GM19455 (cell line): Measurements from ENCODE around the gene RPL18.
"Not testable (repeated sequence)": the region's sequence is repeated elsewhere in the genome, so short reads cannot be mapped to it uniquely, and the experiment has no call there.

Experiments
- ATAC-seq: cut with Tn5 transposase; IDR thresholded peaks from one replicate; pipeline ENCODE4 v1.9.1; 2021; ENCODE audit not compliant: unreplicated experiment

Gene RPL18

DNA sequence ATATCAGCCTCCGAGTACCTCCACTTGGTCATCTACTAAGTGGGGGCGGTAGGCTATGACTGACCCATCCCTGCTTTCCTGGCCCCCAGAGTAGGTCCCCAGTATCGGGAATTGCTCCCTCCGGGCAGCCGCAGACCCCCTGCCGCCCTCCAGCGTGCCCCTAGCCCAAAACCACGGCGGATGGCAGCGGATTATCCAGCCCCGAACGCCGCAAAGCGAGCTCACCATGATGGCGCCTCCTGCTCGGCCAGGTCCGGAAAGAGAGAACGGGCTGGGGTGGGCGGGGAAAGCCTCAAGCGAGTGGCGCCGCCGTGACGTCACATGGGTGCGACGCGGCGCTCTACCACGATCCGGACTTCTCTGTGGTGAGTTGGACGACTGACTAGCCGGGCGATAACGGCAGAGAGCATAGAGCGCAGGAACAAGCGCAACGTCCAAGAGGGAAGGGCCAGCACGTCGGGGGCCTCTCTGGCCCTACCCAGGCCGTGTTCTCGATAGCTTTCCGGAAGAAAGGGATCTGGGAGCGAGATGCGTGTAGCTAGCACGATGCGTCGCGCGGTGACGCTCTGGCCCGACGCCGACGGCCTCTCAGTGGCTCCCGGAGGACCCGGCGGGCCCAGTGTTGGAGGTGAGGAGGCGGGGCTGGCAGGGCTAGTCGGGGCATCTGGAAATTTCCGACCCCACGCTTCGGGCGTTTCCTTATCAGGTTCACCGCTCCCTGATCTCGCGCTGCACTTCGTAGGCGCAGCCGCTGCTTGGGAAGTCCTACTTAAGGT, at the start of gene RPL18, which contains the start of gene SPHK2:
Gene RPL18, minus strand, starts transcription at position 263 of the 776 bp plus-strand sequence. Its CDS starts 35 bp downstream, at position 228.
Gene SPHK2, plus strand, starts transcription at position 591 of the 776 bp plus-strand sequence. CDS start 1,009 bp downstream, outside the sequence.
- peak; percentile 76 for ATAC-seq

DNA sequence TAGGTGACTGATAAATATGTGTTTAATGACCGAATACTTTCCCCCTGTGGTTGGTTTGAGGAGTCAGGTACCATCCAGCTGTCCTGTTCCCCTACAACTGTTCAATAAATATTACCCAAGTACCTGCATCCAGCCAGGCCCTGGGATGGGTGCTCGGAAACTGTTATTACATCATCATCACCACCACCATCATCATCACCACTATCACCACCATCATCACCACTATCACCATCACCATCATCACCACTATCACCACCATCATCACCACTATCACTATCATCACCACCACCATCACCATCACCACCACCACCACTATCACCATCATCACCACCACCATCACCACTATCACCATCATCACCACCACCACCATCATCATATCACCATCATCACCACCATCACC, 49.8 kb upstream of the RPL18 start:
- no peak for ATAC-seq

DNA sequence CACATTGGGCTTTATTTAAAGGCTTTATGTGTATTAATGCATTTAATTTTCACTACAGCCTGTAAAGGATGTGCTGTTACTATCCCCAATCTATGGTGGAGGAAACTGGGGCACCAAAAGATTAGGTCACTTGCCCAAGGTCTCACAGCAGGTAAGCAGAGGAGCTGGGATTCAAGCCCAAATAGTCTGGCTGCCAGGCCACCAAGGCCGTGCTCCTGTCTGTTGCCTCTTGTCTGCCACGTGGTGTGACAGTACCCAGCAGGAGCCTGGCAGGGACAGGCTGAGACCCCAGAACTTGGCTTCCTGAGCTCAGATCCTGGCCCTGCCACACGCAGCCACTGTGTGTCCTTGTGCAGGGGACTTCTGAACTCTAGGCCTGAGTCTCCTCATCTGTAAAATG, 49.4 kb upstream of the RPL18 start:
- ATAC-seq, result no peak

DNA sequence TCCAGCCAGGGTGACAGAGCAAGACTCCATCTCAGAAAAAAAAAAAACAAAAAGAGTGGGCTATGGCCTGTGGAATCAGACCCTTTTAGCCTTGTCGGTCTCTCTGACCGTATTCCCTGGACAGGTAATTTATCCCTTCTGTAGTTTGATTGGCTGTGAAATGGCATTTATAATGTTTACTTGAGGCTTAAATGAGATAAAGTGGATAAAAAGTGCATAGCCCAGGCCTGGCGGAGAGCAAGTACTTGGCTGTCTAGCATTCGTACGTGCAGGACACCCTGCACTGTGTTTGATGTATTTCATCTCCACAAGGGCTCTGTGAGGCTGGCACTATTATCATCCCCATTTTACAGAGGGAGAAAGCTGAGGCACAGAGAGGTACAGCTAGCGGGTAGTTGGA, 46.8 kb upstream of the RPL18 start:
- ATAC-seq, result no peak

DNA sequence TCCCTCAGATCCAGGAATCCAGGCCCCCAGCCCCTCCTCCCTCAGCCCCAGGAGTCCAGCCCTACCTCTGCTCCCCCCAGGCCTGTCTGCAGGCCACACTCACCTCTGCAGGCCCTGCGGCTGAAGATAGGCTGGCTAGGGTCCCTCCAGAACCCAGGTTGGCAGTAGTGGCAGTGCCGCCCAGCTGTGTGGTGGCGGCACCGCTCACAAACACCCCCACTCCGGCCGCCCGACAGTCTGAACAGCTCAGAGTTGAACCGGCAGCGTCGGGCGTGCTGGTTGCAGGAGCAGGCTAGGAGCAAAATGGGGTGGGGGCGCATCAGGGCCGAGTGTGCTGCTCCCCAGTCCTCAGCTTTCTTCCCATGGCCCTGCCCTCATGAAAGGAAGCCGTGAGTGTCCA, 45.5 kb upstream of the RPL18 start:
- ATAC-seq, result no peak

DNA sequence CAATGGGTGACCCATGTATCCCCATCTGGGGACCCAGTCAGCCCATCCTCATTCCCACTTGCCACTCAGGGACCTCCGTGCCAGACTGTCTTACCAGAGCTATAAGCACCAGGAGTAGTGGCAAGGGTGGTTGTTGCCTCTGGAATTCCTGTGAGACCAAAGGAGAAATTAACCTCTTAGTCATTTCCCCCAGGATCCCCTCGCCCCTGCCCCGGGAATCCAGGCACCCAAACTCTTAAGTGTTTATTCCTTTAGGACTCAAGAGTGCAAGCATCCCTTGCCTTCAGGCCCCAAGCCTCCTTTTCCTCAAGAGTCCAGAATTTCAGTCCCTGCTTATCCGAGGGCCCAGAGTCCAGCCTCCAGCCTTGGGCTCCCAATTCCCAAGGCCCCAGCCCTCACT, 44.7 kb upstream of the RPL18 start:
- no peak for ATAC-seq

DNA sequence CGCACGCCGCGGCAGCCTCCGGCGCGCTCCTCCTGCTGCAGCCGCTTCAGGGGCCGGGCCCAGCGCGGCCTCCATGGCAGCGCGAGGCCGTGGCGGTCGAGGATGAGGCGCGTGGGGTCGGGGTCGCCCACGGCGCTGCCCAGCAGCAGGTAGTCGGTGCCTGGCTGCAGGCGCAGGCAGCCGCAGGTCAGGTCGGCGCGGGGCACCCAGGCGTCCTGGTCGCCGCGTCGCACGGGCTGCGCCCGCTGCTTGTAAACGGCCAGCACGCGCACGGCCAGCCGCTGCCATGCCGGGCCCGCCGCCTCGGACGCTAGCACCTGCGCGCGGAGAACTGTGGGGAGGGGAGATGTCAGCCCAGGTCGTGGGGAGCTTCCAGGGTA, 42.7 kb upstream of the RPL18 start:
- no peak for ATAC-seq

DNA sequence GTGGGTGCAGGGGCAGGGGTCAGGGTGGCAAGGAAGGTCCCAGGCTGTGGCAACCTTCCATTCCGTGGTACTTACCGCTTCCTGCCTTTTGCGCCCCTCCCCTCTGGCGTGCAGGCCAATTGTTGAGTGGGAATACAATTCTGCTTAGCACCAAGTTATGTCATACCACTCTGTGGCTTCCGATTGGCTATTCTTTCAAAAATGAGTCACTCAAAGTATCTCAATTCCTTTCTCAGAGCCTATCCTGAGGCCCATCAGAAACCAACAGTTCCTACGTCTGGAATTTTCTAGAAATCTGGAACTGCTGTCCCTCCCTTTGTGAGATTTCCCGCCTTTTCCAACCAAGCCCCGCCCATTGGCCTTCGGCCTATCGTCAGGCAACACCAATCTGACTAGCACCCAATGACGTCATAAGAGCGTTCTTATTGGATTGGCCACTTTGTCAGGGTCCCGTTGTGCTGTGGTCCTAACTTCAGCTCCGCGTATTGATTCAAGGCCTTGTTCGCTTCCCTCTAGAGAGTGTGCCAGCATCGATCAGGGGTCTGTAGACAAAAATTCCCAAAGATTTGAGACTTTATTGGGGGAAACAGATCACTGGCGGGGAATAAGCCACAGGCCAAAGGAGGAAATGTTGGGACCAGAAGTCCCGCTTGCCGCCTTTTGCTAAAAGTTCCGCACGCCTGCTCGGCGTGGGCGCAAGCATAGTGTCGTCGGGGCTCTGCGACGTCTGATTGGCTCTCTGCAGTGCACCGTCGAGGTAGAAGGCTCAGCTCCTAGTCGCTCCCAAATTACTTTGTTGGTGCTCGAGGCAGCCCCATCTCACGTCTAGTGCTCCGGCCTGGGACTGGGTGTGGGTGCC, 42.1 kb upstream of the RPL18 start:
- ATAC-seq, result peak; percentile 75

DNA sequence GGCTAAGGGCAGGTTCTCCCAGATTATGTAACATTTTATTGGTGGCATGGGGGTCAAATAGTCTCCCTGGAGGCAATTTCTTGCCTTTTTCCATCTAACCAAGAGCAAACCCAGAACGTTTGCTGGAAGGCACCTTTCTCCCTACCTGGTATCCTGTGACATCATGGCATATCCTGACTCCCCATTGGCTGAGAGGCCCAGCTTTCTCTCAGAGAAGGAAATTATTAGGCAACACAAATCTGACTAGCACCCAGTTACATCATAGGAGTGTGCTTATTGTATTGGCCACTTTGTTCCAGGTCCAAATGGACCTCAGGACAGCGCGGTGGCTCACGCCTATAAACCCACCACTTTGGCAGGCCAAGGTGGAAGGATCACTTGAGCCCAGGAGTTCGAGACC, 40.8 kb upstream of the RPL18 start:
- ATAC-seq, result no peak

DNA sequence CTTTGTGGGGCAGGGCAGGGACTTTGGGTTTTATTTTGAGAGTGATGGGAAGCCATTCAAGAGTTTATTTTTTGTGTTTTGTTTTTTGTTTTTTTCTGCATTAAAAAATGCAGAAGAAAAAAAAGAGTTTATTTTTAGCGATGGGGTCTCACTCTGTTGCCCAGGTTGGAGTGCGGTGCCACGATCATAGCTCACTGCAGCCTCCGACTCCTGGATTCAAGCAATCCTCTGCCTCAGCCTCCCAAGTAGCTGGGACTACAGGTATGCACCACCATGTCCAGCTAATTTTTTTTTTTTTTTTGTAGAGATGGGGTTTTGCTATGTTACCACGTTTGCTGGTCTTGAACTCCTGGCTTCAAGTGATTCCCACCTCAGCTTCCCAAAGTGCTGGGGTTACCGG, 39.5 kb upstream of the RPL18 start:
- ATAC-seq, result no peak

DNA sequence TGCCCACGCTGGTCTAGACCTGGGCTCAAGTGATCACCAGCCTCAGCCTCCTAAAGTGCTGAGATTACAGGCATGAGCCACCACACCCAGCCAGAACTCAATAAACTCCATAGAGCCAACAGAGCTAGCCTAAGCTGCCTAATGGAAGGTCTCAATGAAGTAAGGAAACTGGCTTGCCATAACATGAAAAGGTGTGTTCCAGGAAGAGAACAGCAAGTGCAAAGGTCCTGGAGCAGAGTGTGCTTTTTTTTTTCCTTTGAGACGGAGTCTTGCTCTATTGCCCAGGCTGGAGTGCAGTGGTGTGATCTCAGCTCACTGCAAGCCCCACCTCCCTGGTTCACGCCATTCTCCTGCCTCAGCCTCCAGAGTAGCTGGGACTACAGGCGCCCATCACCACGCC, 38.9 kb upstream of the RPL18 start:
- not testable (repeated sequence) for ATAC-seq

DNA sequence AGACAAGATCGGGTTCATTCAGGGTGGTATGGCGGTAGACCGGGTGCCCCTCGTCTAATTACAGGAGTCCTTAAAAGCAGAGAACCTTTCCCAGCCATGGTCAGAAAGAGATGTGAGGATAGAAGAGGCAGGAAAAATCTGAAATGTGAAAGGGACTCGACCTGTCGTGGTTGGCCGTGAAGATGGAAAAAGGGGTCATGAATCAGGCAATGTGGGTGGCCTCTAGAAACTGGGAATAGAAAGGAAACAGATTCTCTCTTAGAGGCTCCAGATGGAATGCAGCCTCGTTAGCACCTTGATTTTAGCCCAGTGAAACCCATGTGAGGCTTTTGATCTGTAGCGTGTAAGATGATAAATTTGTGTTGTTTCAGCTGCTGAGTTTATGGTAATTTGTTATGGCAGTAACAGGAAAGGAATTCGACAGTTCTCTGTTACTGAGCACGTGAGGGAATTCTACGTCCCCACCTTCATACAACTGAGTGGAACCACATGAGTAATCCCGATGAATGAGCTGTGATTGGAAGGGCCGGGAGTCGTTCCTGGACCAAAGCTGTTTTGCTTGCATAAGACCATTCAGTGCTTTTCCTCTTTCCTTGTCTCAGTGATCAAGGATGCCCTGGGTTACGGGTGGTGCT, 38.0 kb upstream of the RPL18 start:
- no peak for ATAC-seq

DNA sequence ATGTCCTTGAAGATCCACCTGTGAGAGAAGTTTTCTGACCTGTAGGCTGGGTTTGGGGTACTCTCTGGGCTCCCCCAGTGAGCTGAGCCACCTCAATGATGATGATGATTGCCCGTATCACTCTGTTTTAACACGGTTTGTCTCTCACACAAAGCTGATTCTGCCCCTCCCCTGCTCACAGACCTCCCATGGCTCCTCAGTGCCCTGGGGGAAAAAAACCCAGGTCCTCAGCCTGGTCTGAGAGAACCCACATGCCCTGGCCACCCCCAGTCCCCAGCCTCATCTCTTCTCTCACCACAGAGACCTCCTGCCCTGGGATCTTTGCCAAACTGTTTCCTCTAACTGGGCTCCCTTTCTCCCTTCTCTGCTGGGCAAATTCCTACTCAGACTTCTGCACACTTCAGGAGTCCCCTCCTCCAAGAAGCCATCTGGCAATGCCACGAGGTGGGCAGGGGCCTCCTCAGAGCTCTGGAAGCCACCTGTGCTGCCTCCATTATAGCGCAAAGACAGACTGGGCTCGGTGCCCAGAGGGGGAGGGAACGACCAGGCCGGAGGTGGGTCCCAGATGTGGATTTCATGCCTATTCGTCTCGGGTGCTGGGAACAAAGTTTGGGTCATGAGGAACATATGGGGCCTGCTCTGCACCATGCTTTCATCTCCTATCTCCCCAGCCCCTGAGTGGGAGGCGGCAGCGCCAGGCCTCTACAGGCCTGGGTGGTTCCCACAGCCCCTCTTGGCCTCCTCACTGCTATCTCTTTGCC, 35.5 kb upstream of the RPL18 start:
- ATAC-seq, result no peak

DNA sequence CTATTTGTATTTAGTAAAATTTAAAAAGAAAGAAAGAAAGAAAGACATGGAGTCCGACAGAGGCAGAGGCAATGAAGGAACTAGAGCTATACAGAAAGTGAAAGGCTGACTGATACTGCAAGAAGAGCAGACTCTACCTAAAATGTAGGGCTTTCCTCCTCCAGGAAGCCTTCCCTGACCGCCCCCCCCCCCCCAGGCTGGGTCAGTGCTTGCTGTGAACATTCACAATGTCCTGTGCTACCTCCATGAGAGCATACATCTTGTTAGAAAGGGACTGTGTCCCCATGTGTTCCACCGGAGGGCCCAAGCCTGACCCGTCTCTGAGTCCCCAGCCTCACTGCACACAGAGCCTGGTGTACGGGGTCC, 32.7 kb upstream of the RPL18 start:
- no peak for ATAC-seq

DNA sequence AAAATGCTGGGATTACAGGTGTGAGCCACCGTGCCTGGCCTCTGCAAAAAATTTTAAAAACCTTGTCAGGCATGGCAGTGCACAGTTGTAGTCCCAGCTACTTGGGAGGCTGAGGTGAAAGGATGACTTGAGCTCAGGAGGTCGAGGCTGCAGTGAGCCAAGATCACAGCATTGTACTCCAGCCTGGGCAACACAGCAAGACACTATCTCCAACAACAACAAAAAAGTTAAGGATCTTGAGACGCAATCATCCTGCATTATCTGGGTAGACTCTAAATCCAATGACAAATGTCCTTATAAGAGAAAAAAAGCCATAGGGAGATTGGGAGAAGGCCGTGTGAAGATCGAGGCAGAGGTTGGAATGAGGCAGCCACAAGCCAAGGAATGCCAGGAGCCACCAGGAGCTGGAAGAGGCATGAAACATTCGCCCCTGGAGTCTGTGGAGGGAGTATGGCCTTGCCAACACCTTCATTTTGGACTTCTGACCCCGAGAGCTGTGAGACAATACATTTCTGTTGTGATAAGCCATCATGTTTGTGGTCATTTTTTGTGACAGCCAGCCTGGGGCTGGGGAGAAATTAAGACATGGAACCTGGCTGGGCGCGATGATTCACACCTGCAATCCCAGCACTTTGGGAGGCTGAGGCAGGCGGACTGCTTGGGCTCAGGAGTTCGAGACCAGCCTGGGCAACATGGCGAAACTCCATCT, 32.1 kb upstream of the RPL18 start:
- ATAC-seq, result no peak

DNA sequence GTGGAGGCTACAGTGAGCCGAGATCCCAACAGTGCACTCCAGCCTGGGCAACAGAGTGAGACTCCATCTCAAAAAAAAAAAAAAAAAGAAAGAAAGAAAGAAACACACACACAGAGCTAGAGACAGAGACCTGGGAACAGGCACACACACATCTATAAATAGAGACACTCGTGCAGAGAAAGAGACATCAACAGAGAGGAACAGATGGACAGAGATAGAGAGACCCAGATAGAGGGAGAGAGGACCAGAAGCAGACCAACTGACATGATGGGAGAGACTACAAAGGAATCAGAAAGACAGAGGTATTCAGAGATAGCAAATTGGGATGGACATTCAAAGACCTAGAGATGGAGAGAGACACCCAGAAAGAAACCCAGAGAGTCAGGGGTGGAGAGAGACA, 29.2 kb upstream of the RPL18 start:
- no peak for ATAC-seq

DNA sequence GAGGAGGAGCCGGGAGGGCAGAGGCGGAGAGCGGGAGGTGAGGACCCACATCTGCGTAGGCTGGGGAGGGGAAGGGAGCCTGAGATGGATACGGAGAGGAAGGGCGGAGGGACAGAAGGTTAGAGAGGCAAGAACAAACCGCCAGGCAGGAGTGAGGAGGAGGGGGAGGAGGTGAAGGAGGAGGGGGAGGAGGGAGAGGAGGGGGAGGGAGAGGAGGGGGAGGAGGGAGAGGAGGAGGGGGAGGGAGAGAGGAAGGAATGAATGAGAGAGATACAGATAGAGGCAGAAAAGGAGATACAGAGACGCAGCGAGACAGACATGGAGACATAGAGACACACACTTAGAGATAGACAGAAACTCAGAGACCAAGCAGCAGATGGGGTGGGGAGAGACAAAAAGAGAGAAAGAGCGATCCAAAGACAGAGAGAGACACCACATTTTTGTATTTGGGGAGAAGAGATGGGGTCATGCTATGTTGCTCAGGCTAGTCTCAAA, 27.8 kb upstream of the RPL18 start:
- no peak for ATAC-seq

DNA sequence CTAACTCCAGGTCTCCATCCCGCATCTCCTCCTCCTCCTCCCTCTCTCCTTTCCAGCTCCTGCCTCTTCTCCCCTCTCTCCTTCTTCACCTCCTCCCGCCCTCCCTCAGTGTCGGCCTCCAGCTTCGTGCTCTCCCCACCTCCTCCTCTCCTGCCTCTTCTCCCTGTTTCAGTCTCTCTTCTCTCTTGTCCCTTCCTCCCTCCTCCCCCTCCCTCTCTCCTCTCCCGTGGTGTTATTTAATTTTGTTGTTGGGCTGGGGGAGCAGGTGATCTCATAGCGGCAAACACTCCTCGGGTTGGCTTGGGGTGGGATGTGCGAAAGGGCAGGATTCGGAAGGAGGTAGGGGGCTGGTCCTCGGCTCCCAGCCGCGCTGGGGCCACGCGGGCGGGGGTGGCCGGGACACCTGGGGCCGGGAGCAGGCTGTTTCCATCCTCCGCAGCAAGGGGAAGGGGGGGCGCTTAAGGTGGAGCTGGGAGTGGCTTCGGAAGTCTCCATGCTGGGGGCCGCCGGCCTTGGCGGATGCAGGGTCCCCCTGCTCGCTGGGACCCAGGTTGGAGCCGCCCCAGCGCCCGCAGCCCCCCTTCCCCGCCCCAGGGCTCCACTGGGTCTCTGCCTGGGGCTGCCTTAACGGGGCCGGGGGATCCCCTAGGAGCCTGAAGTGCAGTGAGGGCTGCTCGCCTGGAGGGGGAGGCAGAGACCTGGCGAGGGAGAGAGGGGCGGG, 27.2 kb upstream of the RPL18 start, which contains the start of gene CA11:
Gene CA11, minus strand, starts transcription at position 187 of the 721 bp plus-strand sequence. CDS start 555 bp downstream, outside the sequence.
- ATAC-seq, result peak; percentile 83

DNA sequence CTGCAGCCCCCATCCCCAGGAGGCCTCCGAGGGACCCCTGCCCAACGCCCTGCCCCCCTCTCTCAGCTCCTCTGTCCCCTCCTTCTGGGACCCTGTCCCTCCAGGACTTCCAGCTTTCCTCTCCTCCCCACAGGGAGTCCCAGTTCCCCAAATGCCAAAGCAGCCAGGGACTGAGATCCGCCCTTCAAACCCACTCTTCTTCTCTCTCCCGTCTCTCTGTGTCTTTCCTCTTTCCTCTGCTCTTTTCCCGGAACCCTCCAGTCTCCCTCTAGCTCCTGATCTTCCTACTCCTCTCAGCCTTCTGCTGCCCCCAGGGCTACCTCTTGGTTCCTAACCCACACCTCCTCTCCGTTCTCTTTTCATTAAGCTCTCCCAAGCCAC, 26.6 kb upstream of the RPL18 start:
- ATAC-seq, result no peak
